Measurements from ENCODE around the gene CACNB3. TPM values are rescaled to one million over a fixed set of nuclear protein-coding genes. Genes with fewer than 3 reads are reported as not detected.

The CACNB3 gene
- total RNA-seq, 1 donor from 2014 or later: 23.5 TPM

- intact Hi-C loops (cut with DNase I): no loop called here
- ATAC-seq: no peak
- H3K4me1 ChIP-seq: peaks cover 34% of the 10 kb centered on the region
Observed at GRCh38 chr12:48812389-48812788, 5.9 kb upstream of the CACNB3 start.

GRCh38 chr12:48813465-48814261 is 4.6 kb upstream of the CACNB3 start:
- intact Hi-C loops (cut with DNase I): no loop called here
- peak overlapping the region; percentile 94 for H3K4me3 ChIP-seq

More at GRCh38 chr12:48812389-48812788, 5.9 kb upstream of the CACNB3 start:
- no peaks in the 10 kb centered on the region for H3K9me3 ChIP-seq
- H3K27ac ChIP-seq: no peak overlapping the region
- no peak overlapping the region for H3K4me3 ChIP-seq
- no peak for DNase-seq
- TF ChIP-seq, protein P1, sequence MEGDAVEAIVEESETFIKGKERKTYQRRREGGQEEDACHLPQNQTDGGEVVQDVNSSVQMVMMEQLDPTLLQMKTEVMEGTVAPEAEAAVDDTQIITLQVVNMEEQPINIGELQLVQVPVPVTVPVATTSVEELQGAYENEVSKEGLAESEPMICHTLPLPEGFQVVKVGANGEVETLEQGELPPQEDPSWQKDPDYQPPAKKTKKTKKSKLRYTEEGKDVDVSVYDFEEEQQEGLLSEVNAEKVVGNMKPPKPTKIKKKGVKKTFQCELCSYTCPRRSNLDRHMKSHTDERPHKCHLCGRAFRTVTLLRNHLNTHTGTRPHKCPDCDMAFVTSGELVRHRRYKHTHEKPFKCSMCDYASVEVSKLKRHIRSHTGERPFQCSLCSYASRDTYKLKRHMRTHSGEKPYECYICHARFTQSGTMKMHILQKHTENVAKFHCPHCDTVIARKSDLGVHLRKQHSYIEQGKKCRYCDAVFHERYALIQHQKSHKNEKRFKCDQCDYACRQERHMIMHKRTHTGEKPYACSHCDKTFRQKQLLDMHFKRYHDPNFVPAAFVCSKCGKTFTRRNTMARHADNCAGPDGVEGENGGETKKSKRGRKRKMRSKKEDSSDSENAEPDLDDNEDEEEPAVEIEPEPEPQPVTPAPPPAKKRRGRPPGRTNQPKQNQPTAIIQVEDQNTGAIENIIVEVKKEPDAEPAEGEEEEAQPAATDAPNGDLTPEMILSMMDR (IDR thresholded peaks at IDR 0.05): no peak
- no peaks in the 10 kb centered on the region for H3K36me3 ChIP-seq
- no peaks in the 10 kb centered on the region for H3K27me3 ChIP-seq (ENCODE audit: low read depth)

DNA sequence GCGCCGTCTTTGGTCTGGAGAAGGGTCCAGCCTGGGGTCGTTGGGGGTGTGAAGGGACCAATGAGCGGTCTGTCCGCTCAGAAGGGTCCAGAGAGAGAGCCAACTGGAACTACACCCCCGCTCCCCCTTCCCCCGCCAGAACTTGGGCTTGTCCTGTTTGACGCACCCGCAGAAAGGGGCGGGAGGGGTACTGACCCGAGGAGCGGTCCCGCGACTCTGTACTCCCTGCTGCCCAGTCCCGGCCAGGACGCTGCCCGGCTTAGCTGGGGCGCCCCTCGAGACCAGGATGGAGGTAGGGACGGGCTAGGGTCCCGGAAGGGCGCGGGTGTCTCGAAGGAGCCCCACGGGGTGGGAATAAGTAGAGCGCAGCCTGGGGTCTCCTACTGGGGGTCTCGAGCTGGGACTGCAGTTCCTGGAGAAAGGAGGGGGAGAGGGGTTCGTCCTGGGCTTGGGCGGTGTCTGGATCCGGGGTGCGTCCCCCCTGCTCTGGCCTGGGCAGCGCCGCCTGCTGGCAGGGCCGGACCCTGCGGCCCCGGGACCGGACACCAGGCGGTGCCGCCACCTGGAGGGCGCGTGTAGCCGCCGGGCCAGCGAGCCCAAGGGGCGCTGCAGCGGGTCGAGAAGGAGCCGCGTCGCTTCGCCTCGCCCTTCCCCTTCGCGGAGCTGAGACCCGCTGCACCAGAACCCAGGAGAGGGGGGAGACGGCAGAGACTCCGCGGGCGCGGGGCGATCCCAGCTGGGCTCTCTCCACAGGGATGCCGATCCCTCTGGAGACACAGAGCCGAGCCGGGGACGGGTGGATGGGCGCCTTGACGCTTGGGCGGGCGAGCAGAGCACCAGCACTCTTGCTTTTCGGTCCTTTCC is 3.8 kb upstream of the CACNB3 start:
- TF ChIP-seq, protein P1 (IDR thresholded peaks at IDR 0.05): peak; percentile 100
- Histone ChIP-seq H3K4me3 (peak overlapping the region; percentile 94), H3K27ac (peak overlapping the region; percentile 93), H3K4me1 (peaks cover 43% of the 10 kb centered on the region), H3K9me3 (no peaks in the 10 kb centered on the region), H3K27me3 (ENCODE audit: low read depth) (no peaks in the 10 kb centered on the region), H3K36me3 (no peaks in the 10 kb centered on the region)
- DNase-seq (peak; percentile 91), ATAC-seq (peak; percentile 93 to 95)
- intact Hi-C loops (cut with DNase I): no loop called here

More at GRCh38 chr12:48813465-48814261, 4.6 kb upstream of the CACNB3 start:
- no peak for DNase-seq
- Histone ChIP-seq H3K27me3 (ENCODE audit: low read depth) (no peaks in the 10 kb centered on the region), H3K9me3 (no peaks in the 10 kb centered on the region), H3K27ac (peak overlapping the region; percentile 93), H3K36me3 (no peaks in the 10 kb centered on the region), H3K4me1 (peaks cover 43% of the 10 kb centered on the region)
- no peak for ATAC-seq
- TF ChIP-seq, protein P1 (IDR thresholded peaks at IDR 0.05): no peak

- Histone ChIP-seq H3K4me1 (peaks cover 43% of the 10 kb centered on the region), H3K4me3 (peak overlapping the region; percentile 94), H3K9me3 (no peaks in the 10 kb centered on the region), H3K27me3 (ENCODE audit: low read depth) (no peaks in the 10 kb centered on the region), H3K27ac (peak overlapping the region; percentile 93), H3K36me3 (no peaks in the 10 kb centered on the region)
- TF ChIP-seq, protein P1 (IDR thresholded peaks at IDR 0.05): no peak
- peak; percentile 82 to 85 for ATAC-seq
- DNase-seq: peak; percentile 81
- intact Hi-C loops (cut with DNase I): no loop called here
Observed at GRCh38 chr12:48815126-48816110, 2.9 kb upstream of the CACNB3 start.

All from lower lobe of right lung (tissue), 2 donors.